ENCODE data around the gene INSM2.

Gene INSM2

GRCh38 chr14:35549551-35549950, 15.6 kb downstream of the INSM2 start:
- DNase-seq (ENCODE audit: low read depth in 2 of 2), result no peak

GRCh38 chr14:35551081-35551480, 17.1 kb downstream of the INSM2 start:
- DNase-seq (ENCODE audit: low read depth in 2 of 2), result no peak

GRCh38 chr14:35553808-35554207, 19.8 kb downstream of the INSM2 start:
- no peak for DNase-seq (ENCODE audit: low read depth in 2 of 2)

GRCh38 chr14:35556548-35556947, 22.6 kb downstream of the INSM2 start:
- DNase-seq (ENCODE audit: low read depth in 2 of 2), result no peak

- DNase-seq (ENCODE audit: low read depth in 2 of 2), result no peak
Observed at GRCh38 chr14:35557221-35557747, 23.3 kb downstream of the INSM2 start.

- DNase-seq (ENCODE audit: low read depth in 2 of 2), result no peak
Observed at GRCh38 chr14:35558680-35559079, 24.7 kb downstream of the INSM2 start.

GRCh38 chr14:35565871-35566464, 32.0 kb downstream of the INSM2 start:
- DNase-seq (ENCODE audit: low read depth in 2 of 2), result no peak

- no peak for DNase-seq (ENCODE audit: low read depth in 2 of 2)
Observed at GRCh38 chr14:35571598-35571997, 37.6 kb downstream of the INSM2 start.

- DNase-seq (ENCODE audit: low read depth in 2 of 2), result no peak
Observed at GRCh38 chr14:35573911-35574310, 39.9 kb downstream of the INSM2 start.

- DNase-seq (ENCODE audit: low read depth in 2 of 2), result no peak
Observed at GRCh38 chr14:35576260-35576659, 42.3 kb downstream of the INSM2 start.

GRCh38 chr14:35576856-35577255, 42.9 kb downstream of the INSM2 start:
- no peak for DNase-seq (ENCODE audit: low read depth in 2 of 2)

GRCh38 chr14:35578135-35578534, 44.2 kb downstream of the INSM2 start:
- no peak for DNase-seq (ENCODE audit: low read depth in 2 of 2)

- no peak for DNase-seq (ENCODE audit: low read depth in 2 of 2)
Observed at GRCh38 chr14:35578639-35579038, 44.7 kb downstream of the INSM2 start.

Measured in stimulated activated CD4-positive, alpha-beta T cell treated with anti-CD3 and anti-CD28 coated beads, Interleukin-12 subunit alpha, Interleukin-12 subunit beta, amount 100 ng/mL, for 24 hours (primary cell).